Hepatocyte (in vitro differentiated cells): ENCODE data around the gene HHIPL2. TPM values are rescaled to one million over a fixed set of nuclear protein-coding genes. Genes with fewer than 3 reads are reported as not detected.

Source experiments
- DNase-seq: peaks from one replicate; pipeline ENCODE4 v3.0.0-alpha.2; 2016; ENCODE audit warnings: low spot score
- H2AFZ ChIP-seq: fragments of 200-600 bp; sonication (generic); 2 replicates; pipeline ENCODE4 v1.6.0; 2016; ENCODE audit warnings: antibody characterized with exemption, mild to moderate bottlenecking
- H3K27ac ChIP-seq: fragments of 200-600 bp; sonication (generic); 2 replicates; pipeline ENCODE4 v1.5.1; 2016; ENCODE audit warnings: mild to moderate bottlenecking
- H3K27me3 ChIP-seq: fragments of 200-600 bp; sonication (generic); 2 replicates; pipeline ENCODE4 v1.6.1; 2016
- H3K36me3 ChIP-seq: fragments of 200-600 bp; sonication (generic); replicated peaks from 2 replicates; pipeline ENCODE4 v1.5.1; 2016; ENCODE audit warnings: low read depth; ENCODE audit not compliant: insufficient read depth
- H3K4me1 ChIP-seq: fragments of 200-600 bp; sonication (generic); 2 replicates; pipeline ENCODE4 v1.5.1; 2016; ENCODE audit warnings: mild to moderate bottlenecking, moderate library complexity; ENCODE audit not compliant: insufficient read depth
- H3K4me2 ChIP-seq: fragments of 200-600 bp; sonication (generic); 2 replicates; pipeline ENCODE4 v1.6.0; 2016
- H3K4me3 ChIP-seq: fragments of 200-600 bp; sonication (generic); 2 replicates; pipeline ENCODE4 v1.5.1; 2016; ENCODE audit warnings: mild to moderate bottlenecking
- H3K79me2 ChIP-seq: fragments of 200-600 bp; sonication (generic); 2 replicates; pipeline ENCODE4 v1.6.0; 2017; ENCODE audit warnings: mild to moderate bottlenecking
- H3K9me2 ChIP-seq: fragments of 200-600 bp; sonication (generic); replicated peaks from 2 replicates; pipeline ENCODE4 v1.6.0; 2017; ENCODE audit warnings: mild to moderate bottlenecking; ENCODE audit not compliant: insufficient read depth
- H3K9me3 ChIP-seq: fragments of 200-600 bp; sonication (generic); 2 replicates; pipeline ENCODE4 v1.5.1; 2016; ENCODE audit warnings: low read depth, mild to moderate bottlenecking
- H4K20me1 ChIP-seq: fragments of 200-600 bp; sonication (generic); 2 replicates; pipeline ENCODE4 v1.6.0; 2016; ENCODE audit warnings: mild to moderate bottlenecking; ENCODE audit not compliant: insufficient read depth, poor library complexity, severe bottlenecking
- CTCF ChIP-seq: fragments of 200-600 bp; sonication (generic); IDR thresholded peaks from 2 replicates; pipeline ENCODE4 v1.5.1; 2016; ENCODE audit warnings: antibody characterized with exemption, mild to moderate bottlenecking; ENCODE audit not compliant: poor library complexity
- EZH2 ChIP-seq: fragments of 200-600 bp; sonication (generic); IDR thresholded peaks from 2 replicates; pipeline ENCODE4 v1.6.1; 2016; ENCODE audit warnings: antibody characterized with exemption, mild to moderate bottlenecking, borderline replicate concordance
- EZH2phosphoT487 ChIP-seq: fragments of 200-600 bp; sonication (generic); IDR thresholded peaks from one replicate; pipeline ENCODE4 v1.6.1; 2018; ENCODE audit warnings: antibody characterized with exemption, mild to moderate bottlenecking, low read depth, moderate library complexity; ENCODE audit not compliant: unreplicated experiment, severe bottlenecking
- WGBS: methylation state at CpG from one replicate; pipeline ENCODE4 v1.1.6; 2016; ENCODE audit warnings: low lambda C conversion rate; ENCODE audit errors: missing lambda C conversion rate; 5-methylcytosine and 5-hydroxymethylcytosine counted together
- polyA plus RNA-seq: library from polyadenylated mRNA; unstranded; fragments of >200 nt; fragmentation: Nextera tagmentation; extraction: Ambion mirVana; gene quantifications from 2 replicates; pipeline ENCODE4 v1.2.1, GENCODE V29; 2016
- total RNA-seq: library from RNA; depleted of rRNA; stranded (reverse); fragments of >200 nt; gene quantifications from 2 replicates; pipeline ENCODE4 v1.2.3, GENCODE V29; 2014

HHIPL2 gene
- total and polyA plus RNA-seq, 2 experiments from 2014 or later = 0.23 to 0.37 TPM

- no peak overlapping the region for H3K4me2 ChIP-seq
- peaks cover 16% of the 10 kb centered on the region for H3K79me2 ChIP-seq
- DNase-seq = no peak
- H3K9me2 ChIP-seq = no peaks in the 10 kb centered on the region
- H3K27ac ChIP-seq = no peak overlapping the region
- H2AFZ ChIP-seq = no peak overlapping the region
- no peaks in the 10 kb centered on the region for H3K9me3 ChIP-seq
- H3K4me1 ChIP-seq = no peaks in the 10 kb centered on the region
- H3K4me3 ChIP-seq = no peak overlapping the region
- no peaks in the 10 kb centered on the region for H3K27me3 ChIP-seq
- H3K36me3 ChIP-seq = no peaks in the 10 kb centered on the region
- WGBS = 97% methylated on average over 5 of the region's 5 CpGs
- TF ChIP-seq EZH2phosphoT487 (no peak), EZH2 (no peak), CTCF (no peak)
- H4K20me1 ChIP-seq = no peaks in the 10 kb centered on the region
These were observed 35.2 kb upstream of the HHIPL2 start for GRCh38 chr1:222583079-222583478.

- Histone ChIP-seq H3K9me3 (no peaks in the 10 kb centered on the region), H3K27me3 (no peaks in the 10 kb centered on the region), H3K4me2 (no peak overlapping the region), H3K9me2 (no peaks in the 10 kb centered on the region), H3K36me3 (no peaks in the 10 kb centered on the region), H4K20me1 (no peaks in the 10 kb centered on the region), H3K79me2 (peaks cover 7% of the 10 kb centered on the region), H3K27ac (no peak overlapping the region), H3K4me1 (no peaks in the 10 kb centered on the region), H2AFZ (no peak overlapping the region), H3K4me3 (no peak overlapping the region)
- no peak for DNase-seq
- no peak for TF ChIP-seq CTCF
- no peak for TF ChIP-seq EZH2
- TF ChIP-seq EZH2phosphoT487 = no peak
- WGBS = 87% methylated on average over 4 of the region's 4 CpGs
These were observed 34.3 kb upstream of the HHIPL2 start for GRCh38 chr1:222582099-222582774.

GRCh38 chr1:222579316-222579715, 31.4 kb upstream of the HHIPL2 start:
- no peaks in the 10 kb centered on the region for H3K36me3 ChIP-seq
- no peaks in the 10 kb centered on the region for H3K27me3 ChIP-seq
- DNase-seq = no peak
- H3K4me2 ChIP-seq = no peak overlapping the region
- H3K4me1 ChIP-seq = no peaks in the 10 kb centered on the region
- WGBS = 98% methylated on average over 3 of the region's 3 CpGs
- H2AFZ ChIP-seq = no peak overlapping the region
- no peaks in the 10 kb centered on the region for H4K20me1 ChIP-seq
- no peaks in the 10 kb centered on the region for H3K9me2 ChIP-seq
- no peak overlapping the region for H3K27ac ChIP-seq
- no peaks in the 10 kb centered on the region for H3K9me3 ChIP-seq
- TF ChIP-seq EZH2phosphoT487 (no peak), EZH2 (no peak), CTCF (no peak)
- H3K4me3 ChIP-seq = no peak overlapping the region
- no peaks in the 10 kb centered on the region for H3K79me2 ChIP-seq
